ENCODE results near the gene OR2A14.
"Not testable (repeated sequence)": the region's sequence is repeated elsewhere in the genome, so short reads cannot be mapped to it uniquely, and the experiment has no call there.

OR2A14 gene

GRCh38 chr7:144164784-144165183 is 41.8 kb downstream of the OR2A14 start:
- no peak for DNase-seq

GRCh38 chr7:144171594-144172350 is 48.8 kb downstream of the OR2A14 start:
- DNase-seq = not testable (repeated sequence)

GRCh38 chr7:144174613-144175012 is 51.6 kb downstream of the OR2A14 start:
- DNase-seq = no peak

- peak; percentile 15 to 28 for DNase-seq
Measured at GRCh38 chr7:144178380-144179164, 55.6 kb downstream of the OR2A14 start.

GRCh38 chr7:144179165-144179479 is 56.1 kb downstream of the OR2A14 start:
- DNase-seq = not testable (repeated sequence)
